Epidermal melanocyte (primary cell): ENCODE results near the gene FCN2.

Experiments
- DNase-seq: peaks from one replicate; pipeline ENCODE4 v3.0.0; 2011; ENCODE audit warnings: low spot score; ENCODE audit not compliant: insufficient read length

FCN2 gene

DNA sequence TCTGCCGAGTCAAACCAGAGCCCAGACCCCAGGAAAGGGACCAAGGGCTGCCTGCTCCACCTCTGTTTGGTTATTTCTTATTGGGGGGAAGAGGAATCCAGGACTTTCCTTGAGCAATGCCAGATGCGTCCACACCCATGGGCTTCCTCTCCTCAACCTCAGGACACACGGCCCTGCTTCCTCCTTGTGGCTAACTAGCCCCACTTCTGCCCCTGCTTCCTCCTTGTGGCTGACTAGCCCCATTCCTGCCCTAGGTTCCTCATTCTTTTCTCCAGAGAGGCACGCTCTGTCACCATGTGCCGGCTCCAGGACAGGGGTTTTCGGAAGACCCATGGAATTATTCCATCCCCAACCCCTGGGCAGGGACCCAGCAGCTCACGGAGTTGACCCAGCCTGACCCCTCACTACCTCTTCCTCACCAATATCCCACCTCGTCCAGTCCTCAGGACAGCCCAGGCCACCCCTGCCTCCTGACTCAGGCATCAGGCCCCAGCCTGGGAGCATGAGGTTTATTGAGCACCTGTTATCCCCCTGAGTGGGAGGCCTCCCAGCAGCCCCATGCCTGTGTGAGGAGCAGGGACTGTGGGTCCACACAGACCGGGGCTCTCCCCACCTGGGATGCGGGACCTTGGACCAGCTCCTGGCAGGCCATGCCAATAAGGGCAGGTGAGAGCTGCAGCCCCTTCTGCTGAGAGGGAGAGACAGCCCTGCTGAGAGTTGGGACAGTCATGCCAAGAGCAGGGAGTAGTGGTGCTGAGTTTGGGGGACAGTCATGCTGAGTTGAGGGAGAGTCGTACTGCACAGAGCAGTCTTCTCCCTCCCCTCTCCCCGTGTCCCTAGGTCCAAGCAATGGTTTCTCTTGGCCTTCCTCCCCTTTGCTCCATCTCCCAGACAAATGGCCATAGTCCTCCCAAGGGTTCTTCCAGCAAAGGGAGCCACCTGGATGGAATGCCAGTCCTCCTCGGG is 48.9 kb downstream of the FCN2 start:
- DNase-seq: no peak

DNA sequence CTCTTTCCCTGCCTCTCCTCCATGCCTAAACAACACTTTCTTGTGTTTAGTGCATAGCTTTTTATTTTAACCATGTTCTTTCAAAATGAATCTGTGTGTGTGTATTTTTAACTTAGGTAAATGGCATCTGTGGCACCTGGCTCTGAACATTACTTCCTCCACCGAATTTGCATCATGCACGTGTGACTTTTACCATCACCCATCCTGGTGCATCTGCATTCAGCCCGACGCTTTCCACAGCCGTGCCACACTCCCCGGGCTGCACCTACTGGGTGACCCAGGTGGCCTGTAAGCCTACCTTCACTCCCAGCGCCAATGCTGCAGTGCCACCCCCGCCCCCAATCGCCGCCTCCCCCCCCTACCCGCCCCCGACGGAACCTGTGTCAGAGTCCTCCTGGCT is 49.8 kb downstream of the FCN2 start:
- no peak for DNase-seq

DNA sequence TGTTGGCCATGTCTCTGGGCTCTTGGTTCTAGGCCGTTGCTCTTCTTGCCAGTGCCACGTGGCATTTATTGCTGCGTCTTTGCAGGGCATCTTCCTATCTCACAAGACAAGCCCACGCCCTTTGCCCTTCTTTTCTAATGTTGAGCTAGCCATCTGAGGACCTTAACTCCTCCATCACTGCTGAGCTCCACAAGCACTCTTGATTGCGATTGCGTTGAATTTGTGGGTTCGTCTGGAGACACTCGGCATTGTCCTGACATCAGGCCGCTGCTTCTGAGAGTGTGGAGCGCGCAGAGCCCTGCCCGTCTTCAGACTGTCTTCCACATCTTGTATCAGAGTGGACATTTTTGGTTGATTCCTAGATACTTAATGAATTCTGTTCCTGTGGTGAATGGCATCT is 51.6 kb downstream of the FCN2 start:
- DNase-seq: no peak

DNA sequence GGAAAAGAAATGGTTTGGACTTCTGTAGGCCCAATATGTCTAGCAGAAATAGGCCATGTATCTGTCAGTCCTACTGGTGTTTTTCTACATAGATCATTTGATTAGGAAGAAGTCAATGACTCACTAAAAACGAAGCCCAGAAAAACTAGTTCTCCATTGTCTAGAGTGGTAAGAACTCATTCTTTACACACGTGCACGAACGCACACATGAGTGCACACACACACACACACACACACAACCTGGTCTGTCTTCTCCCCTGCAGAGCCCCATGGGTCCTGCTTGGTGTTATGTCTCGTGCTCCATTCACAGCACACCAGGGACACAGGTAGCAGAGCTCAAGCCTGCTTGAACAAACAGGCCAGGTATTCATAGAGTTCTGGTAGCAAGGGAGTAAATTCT is 52.0 kb downstream of the FCN2 start:
- DNase-seq: no peak

DNA sequence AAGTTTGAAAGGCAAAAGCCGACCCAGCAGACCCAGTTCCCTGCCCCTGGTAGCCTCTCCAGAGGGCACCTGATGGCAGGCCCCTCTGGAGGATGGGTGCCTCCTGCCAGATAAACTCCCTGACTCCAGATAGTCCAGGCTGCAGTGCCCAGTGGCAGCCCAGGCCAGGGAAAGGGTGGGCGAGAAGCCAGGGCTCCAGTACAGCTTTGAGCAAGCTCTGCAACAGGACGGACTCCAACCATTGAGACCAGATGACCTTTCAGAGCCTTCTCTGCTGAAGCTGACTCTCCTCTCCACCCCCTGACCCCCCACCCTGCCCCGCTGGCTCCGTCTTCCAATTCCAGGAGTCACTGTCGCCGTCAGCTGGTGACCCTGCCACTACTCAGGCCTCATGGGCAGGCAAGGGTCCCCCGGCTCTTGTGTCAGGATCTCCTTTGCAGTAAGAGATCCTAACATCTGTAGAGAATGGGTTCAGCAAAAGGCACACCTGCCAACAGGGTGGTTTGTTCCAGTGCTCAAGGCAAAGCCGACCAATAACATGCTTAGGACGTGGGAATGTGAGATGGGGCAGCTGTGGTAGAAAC is 52.6 kb downstream of the FCN2 start:
- no peak for DNase-seq

DNA sequence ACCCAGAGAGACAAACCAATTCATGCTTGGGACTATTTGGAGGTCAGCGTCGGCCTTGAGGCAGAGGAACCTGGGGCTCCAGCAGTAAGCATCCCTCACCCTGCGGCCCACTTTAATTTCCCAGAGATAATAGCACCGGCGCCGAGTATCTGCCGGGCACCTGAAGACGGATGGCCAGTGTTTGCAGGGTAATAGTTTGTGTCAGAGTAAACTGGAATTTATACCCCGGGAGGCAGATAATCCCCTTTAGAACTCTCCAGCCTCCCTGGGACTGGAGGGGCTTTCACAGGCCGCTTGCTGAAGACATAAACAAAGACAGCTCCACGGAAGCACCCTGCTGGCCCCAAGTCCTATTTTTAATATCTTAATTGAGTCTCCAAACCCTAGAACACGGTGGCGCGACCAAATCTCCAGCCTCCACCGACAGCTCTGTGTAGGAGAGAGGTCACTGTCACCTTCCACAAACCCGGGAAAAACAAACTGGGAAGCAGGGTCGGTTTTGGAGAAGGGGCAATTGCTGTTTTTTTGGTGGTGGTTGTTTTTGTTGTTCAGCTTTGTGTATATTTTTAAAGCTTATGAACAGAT is 54.5 kb downstream of the FCN2 start:
- DNase-seq: no peak

DNA sequence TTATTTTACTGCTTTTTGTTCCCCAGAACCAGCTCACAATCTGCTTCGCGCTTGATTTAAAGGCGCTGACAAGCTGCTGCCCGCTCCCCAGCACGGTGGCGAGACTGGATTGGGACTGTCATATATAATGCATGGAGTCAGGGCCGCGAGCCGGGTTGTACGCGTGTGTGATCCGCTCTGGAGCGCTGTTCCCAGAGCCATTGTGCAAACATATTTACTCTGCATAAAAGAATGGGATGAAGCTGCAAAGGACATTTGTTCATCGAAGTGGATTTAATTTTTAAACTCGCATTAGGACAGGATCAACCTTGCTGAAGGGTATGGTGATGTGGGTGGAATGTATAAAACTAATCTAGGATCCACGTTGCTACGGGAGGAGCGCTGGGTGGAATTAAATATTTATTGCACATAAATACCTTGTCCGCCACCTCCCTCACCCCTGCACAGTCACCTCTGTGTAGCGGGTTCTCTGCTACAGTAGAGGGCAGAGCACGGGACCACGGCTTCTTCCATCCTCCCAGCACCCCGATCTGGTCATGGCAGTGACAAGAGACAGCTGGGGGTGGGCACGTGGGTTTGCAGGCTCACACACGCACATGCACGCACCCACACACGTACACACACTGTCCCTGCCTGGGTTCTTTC is 55.2 kb downstream of the FCN2 start:
- no peak for DNase-seq

DNA sequence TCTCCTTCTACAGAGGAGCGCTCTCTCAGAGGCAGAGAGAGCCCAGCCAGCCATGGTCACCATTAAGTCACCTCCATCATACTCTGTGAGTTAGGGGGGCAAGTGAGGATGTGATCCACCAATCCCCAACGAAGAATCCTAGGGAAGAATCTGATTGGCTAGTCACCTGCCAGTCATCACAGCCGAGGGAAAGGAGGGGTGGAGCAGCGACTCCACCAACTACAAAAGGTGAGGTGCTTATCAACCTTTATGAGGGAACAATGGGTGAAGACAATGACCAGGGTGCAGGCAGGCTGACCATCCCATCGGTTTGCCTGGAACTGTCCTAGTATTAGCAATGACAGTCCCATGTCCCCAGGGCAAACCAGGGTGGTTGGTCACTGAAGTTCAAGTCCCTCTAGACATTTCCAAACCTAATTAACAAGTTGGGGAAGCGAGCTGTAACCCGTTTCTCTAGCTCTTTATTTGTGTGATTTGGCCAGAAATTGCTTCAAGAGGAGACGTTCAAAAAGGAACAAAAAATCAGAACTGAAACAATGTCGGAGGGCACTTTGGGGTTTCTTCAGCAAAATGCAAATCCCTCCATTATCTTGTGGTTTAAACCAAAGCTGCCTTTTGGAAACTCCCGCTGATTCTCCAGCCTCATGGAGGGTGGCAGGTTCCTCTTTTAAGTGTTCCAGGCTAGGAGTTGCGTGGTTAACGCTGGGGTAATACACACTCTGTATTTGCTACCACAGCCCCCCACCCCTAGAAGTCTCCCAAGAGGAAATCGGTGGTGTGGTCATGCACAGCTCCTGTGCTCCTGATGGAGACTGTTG is 55.9 kb downstream of the FCN2 start:
- no peak for DNase-seq
